Right cardiac atrium (tissue), 5 donors: ENCODE measurements around the gene PEX10. TPM values are rescaled to one million over a fixed set of nuclear protein-coding genes. Genes with fewer than 3 reads are reported as not detected.

Experiments used
- ATAC-seq, 2 donors: fragments of 200-7000 bp; cut with Tn5 transposase; one replicate each; pipeline versions ENCODE4 v1.8.0 to v1.9.1; 2020; ENCODE audit warnings: moderate library complexity in 2 of 2, mild to moderate bottlenecking in 1 of 2
- DNase-seq, 3 donors: peaks; one replicate each; pipeline ENCODE4 v3.0.0-alpha.2; 2020
- H3K27ac ChIP-seq: one replicate; pipeline ENCODE4 v1.5.1; 2013; ENCODE audit warnings: mild to moderate bottlenecking, low read length, control low read depth, moderate library complexity
- H3K27me3 ChIP-seq: one replicate; pipeline ENCODE4 v1.6.1; 2013; ENCODE audit not compliant: control insufficient read depth, insufficient read depth
- H3K4me1 ChIP-seq: one replicate; pipeline ENCODE4 v1.6.1; 2013; ENCODE audit warnings: low read length; ENCODE audit not compliant: control insufficient read depth, insufficient read depth
- H3K4me3 ChIP-seq: one replicate; pipeline ENCODE4 v1.5.1; 2013; ENCODE audit warnings: low read length, control low read depth
- H3K9me3 ChIP-seq: one replicate; pipeline ENCODE4 v1.6.1; 2013; ENCODE audit warnings: low read length; ENCODE audit not compliant: control insufficient read depth
- WGBS: extraction: QIAGEN DNeasy Blood & Tissue Kit; methylation state at CpG from one replicate; pipeline ENCODE4 v1.1.7; 2013; 5-methylcytosine and 5-hydroxymethylcytosine counted together
- intact Hi-C, 4 donors: fragments of 100-400 bp; cut with DNase I; formaldehyde crosslinking; loops; one replicate each; pipeline versions ENCODE4 v1.11.0 to v1.14.0; 2022 to 2023
- polyA plus RNA-seq: library from polyadenylated mRNA; stranded (reverse); fragments of 200-250 nt; gene quantifications from one replicate; pipeline ENCODE4 v1.2.3, GENCODE V29; 2013
- total RNA-seq, 4 donors: library from RNA; stranded (reverse); fragmentation: NEBNext Ultra II Directional; extraction: Animal tissue kit (Norgen Biotek cat#: 25700); gene quantifications; one replicate each; pipeline ENCODE4 v1.2.1, GENCODE V29; 2021
- donor health status: healthy with polysubstance abuse.
- donor health status: DM: no; HTN: yes; CAD: no.
- donor health status: DM: no; HTN: no; CAD: no.
- donor health status: DM: no; HTN: yes; CAD: no; lungs with severe emphysema.
- donor health status: DM: yes; HTN: yes; CAD: no.

The PEX10 gene
- total and polyA plus RNA-seq, 5 donors, result 11.4 to 16.0 (median 14.1) TPM

GRCh38 chr1:2413495-2414296, 1.3 kb upstream of the PEX10 start:
- intact Hi-C loops, result loop anchor here in 3 of 4 donors (2.0 to 10.0 kb wide), 3 partner anchors 133 to 1011 kb away; no protein-coding TSS in a partner anchor
- no peak overlapping the region for H3K27ac ChIP-seq

GRCh38 chr1:2412773-2413494, 570 bp upstream of the PEX10 start:
- Histone ChIP-seq H3K4me3 (peak overlapping the region; percentile 75), H3K4me1 (peaks cover 5% of the 10 kb centered on the region), H3K9me3 (no peaks in the 10 kb centered on the region), H3K27ac (peak overlapping the region; percentile 49), H3K27me3 (no peaks in the 10 kb centered on the region)
- WGBS, result 2% methylated on average over 66 of the region's 66 CpGs
- intact Hi-C loops, result loop anchor here in 1 of 4 donors (5.0 to 10.0 kb wide), 2 partner anchors 134 to 1012 kb away; no protein-coding TSS in a partner anchor
- DNase-seq, result peak in 1 of 3 donors; percentile 79
- ATAC-seq, result peak; percentile 3 to 35

More at GRCh38 chr1:2413495-2414296, 1.3 kb upstream of the PEX10 start:
- peak overlapping the region; percentile 75 for H3K4me3 ChIP-seq
- peaks cover 5% of the 10 kb centered on the region for H3K4me1 ChIP-seq
- ATAC-seq, result peak; percentile 1 to 2
- DNase-seq, result peak in 2 of 3 donors; percentile 68 to 72
- WGBS, result 50% methylated on average over 28 of the region's 28 CpGs
- no peaks in the 10 kb centered on the region for H3K9me3 ChIP-seq
- H3K27me3 ChIP-seq, result no peaks in the 10 kb centered on the region

- intact Hi-C loops, result loop anchor here in 1 of 4 donors (5.0 to 10.0 kb wide), 2 partner anchors 135 to 1013 kb away; no protein-coding TSS in a partner anchor
- peak overlapping the region; percentile 75 for H3K4me3 ChIP-seq
- H3K27ac ChIP-seq, result peak overlapping the region; percentile 13
- ATAC-seq (peak; percentile 25 to 39), DNase-seq (peak in 2 of 3 donors; percentile 46 to 68)
- H3K9me3 ChIP-seq, result no peaks in the 10 kb centered on the region
- H3K4me1 ChIP-seq, result peaks cover 5% of the 10 kb centered on the region
- H3K27me3 ChIP-seq, result no peaks in the 10 kb centered on the region
- WGBS, result 5% methylated on average over 38 of the region's 38 CpGs
Observed at GRCh38 chr1:2411801-2412394, 466 bp downstream of the PEX10 start.

GRCh38 chr1:2409745-2410144, 2.6 kb downstream of the PEX10 start:
- intact Hi-C loops, result loop anchor here in 1 of 4 donors (5.0 to 10.0 kb wide), 2 partner anchors 138 to 1015 kb away; no protein-coding TSS in a partner anchor
- ATAC-seq, result no peak
- peak in 2 of 3 donors; percentile 56 to 59 for DNase-seq
- no peak overlapping the region for H3K27ac ChIP-seq
- WGBS, result 90% methylated on average over 12 of the region's 12 CpGs
- H3K4me1 ChIP-seq, result peaks cover 5% of the 10 kb centered on the region
- no peaks in the 10 kb centered on the region for H3K27me3 ChIP-seq
- no peak overlapping the region for H3K4me3 ChIP-seq
- H3K9me3 ChIP-seq, result no peaks in the 10 kb centered on the region

GRCh38 chr1:2408859-2409276, 3.5 kb downstream of the PEX10 start:
- no peaks in the 10 kb centered on the region for H3K27me3 ChIP-seq
- WGBS, result 61% methylated on average over 13 of the region's 13 CpGs
- H3K9me3 ChIP-seq, result no peaks in the 10 kb centered on the region
- peak in 1 of 3 donors; percentile 64 for DNase-seq
- H3K4me1 ChIP-seq, result peaks cover 3% of the 10 kb centered on the region
- intact Hi-C loops, result no loop called here
- ATAC-seq, result no peak
- H3K27ac ChIP-seq, result no peak overlapping the region
- H3K4me3 ChIP-seq, result no peak overlapping the region

GRCh38 chr1:2408456-2408855, 3.9 kb downstream of the PEX10 start:
- intact Hi-C loops, result no loop called here
- Histone ChIP-seq H3K9me3 (no peaks in the 10 kb centered on the region), H3K27me3 (no peaks in the 10 kb centered on the region), H3K27ac (no peak overlapping the region), H3K4me3 (no peak overlapping the region), H3K4me1 (peaks cover 3% of the 10 kb centered on the region)
- ATAC-seq, result no peak
- peak in 2 of 3 donors; percentile 59 to 61 for DNase-seq
- WGBS, result 89% methylated on average over 24 of the region's 24 CpGs

GRCh38 chr1:2407991-2408275, 4.4 kb downstream of the PEX10 start:
- Histone ChIP-seq H3K4me3 (no peak overlapping the region), H3K4me1 (peaks cover 3% of the 10 kb centered on the region), H3K27me3 (no peaks in the 10 kb centered on the region), H3K27ac (no peak overlapping the region), H3K9me3 (no peaks in the 10 kb centered on the region)
- 93% methylated on average over 8 of the region's 8 CpGs for WGBS
- intact Hi-C loops, result no loop called here
- ATAC-seq (no peak), DNase-seq (peak in 1 of 3 donors; percentile 26)

- 83% methylated on average over 25 of the region's 25 CpGs for WGBS
- Histone ChIP-seq H3K27me3 (no peaks in the 10 kb centered on the region), H3K9me3 (no peaks in the 10 kb centered on the region), H3K4me1 (peaks cover 3% of the 10 kb centered on the region), H3K4me3 (no peak overlapping the region), H3K27ac (no peak overlapping the region)
- peak in 2 of 3 donors; percentile 38 to 41 for DNase-seq
- intact Hi-C loops, result no loop called here
- ATAC-seq, result no peak
Observed at GRCh38 chr1:2407166-2407990, 5.0 kb downstream of the PEX10 start.

GRCh38 chr1:2406451-2407041, 5.8 kb downstream of the PEX10 start:
- no peaks in the 10 kb centered on the region for H3K9me3 ChIP-seq
- H3K4me1 ChIP-seq, result no peaks in the 10 kb centered on the region
- H3K27me3 ChIP-seq, result no peaks in the 10 kb centered on the region
- H3K27ac ChIP-seq, result no peak overlapping the region
- H3K4me3 ChIP-seq, result no peak overlapping the region
- intact Hi-C loops, result no loop called here
- WGBS, result 76% methylated on average over 26 of the region's 26 CpGs
- DNase-seq (peak in 2 of 3 donors; percentile 55 to 70), ATAC-seq (no peak)
